Stimulated activated naive B cell treated with anti-CD40 and anti-IgM and Interleukin-4, amounts not matched to agents 10 μg/mL and 1 μg/mL and 100 μg/mL, for 72 hours (primary cell): Measurements from ENCODE around the gene TMEM131L.

Experiments used
- ATAC-seq, 2 donors: fragments of 150-1000 bp; cut with Tn5 transposase; replicated peaks; 2 replicates each; pipeline ENCODE4 v1.10.0; 2021; ENCODE audit warnings: moderate library complexity in 1 of 2
- DNase-seq: peaks from one replicate; pipeline ENCODE4 v3.0.0; 2021
- H3K27ac Mint-ChIP-seq: one replicate; pipeline ENCODE4 v1.8.0; 2022; ENCODE audit warnings: mild to moderate bottlenecking, mixed read lengths
- H3K27me3 Mint-ChIP-seq, 2 donors: one replicate each; pipeline ENCODE4 v1.8.0; 2022; ENCODE audit warnings: mixed read lengths in 2 of 2
- H3K36me3 Mint-ChIP-seq, 2 donors: one replicate each; pipeline ENCODE4 v1.8.0; 2022; ENCODE audit warnings: mixed read lengths in 2 of 2, mild to moderate bottlenecking in 1 of 2
- H3K4me1 Mint-ChIP-seq, 2 donors: one replicate each; pipeline ENCODE4 v1.8.0; 2022; ENCODE audit warnings: mixed read lengths in 2 of 2, mild to moderate bottlenecking in 1 of 2
- H3K4me3 Mint-ChIP-seq, 2 donors: one replicate each; pipeline ENCODE4 v1.8.0; 2022; ENCODE audit warnings: mild to moderate bottlenecking in 2 of 2, mixed read lengths in 2 of 2, moderate library complexity in 1 of 2
- H3K9me3 Mint-ChIP-seq, 2 donors: one replicate each; pipeline ENCODE4 v1.8.0; 2022; ENCODE audit warnings: mixed read lengths in 2 of 2, mild to moderate bottlenecking in 1 of 2

Gene TMEM131L

GRCh38 chr4:153523164-153523796 is 57.1 kb downstream of the TMEM131L start:
- H3K27me3 Mint-ChIP-seq, result no peaks in the 10 kb centered on the region
- no peaks in the 10 kb centered on the region for H3K9me3 Mint-ChIP-seq
- DNase-seq (no peak), ATAC-seq (peak; percentile 6 to 15)
- H3K27ac Mint-ChIP-seq, result peak overlapping the region; percentile 79
- H3K4me1 Mint-ChIP-seq, result peaks cover 78 to 97% of the 10 kb centered on the region in 2 donors
- peak overlapping the region; percentile 68 to 74 for H3K4me3 Mint-ChIP-seq
- peaks cover 17 to 33% of the 10 kb centered on the region in 2 donors for H3K36me3 Mint-ChIP-seq

- H3K4me3 Mint-ChIP-seq, result peak overlapping the region; percentile 68 to 74
- H3K36me3 Mint-ChIP-seq, result peaks cover 16 to 32% of the 10 kb centered on the region in 2 donors
- no peak for ATAC-seq
- DNase-seq, result no peak
- H3K27me3 Mint-ChIP-seq, result no peaks in the 10 kb centered on the region
- peaks cover 78 to 97% of the 10 kb centered on the region in 2 donors for H3K4me1 Mint-ChIP-seq
- H3K9me3 Mint-ChIP-seq, result no peaks in the 10 kb centered on the region
- peak overlapping the region; percentile 79 for H3K27ac Mint-ChIP-seq
Measured at GRCh38 chr4:153523941-153524386, 57.8 kb downstream of the TMEM131L start.

- Mint-ChIP-seq H3K36me3 (peaks cover 16 to 32% of the 10 kb centered on the region in 2 donors), H3K4me1 (peaks cover 77 to 97% of the 10 kb centered on the region in 2 donors), H3K9me3 (no peaks in the 10 kb centered on the region), H3K4me3 (no peak overlapping the region), H3K27me3 (no peaks in the 10 kb centered on the region), H3K27ac (peak overlapping the region; percentile 79)
- no peak for ATAC-seq
- DNase-seq, result no peak
Measured at GRCh38 chr4:153524682-153525081, 58.5 kb downstream of the TMEM131L start.

- Mint-ChIP-seq H3K9me3 (no peaks in the 10 kb centered on the region), H3K4me1 (peaks cover 74 to 95% of the 10 kb centered on the region in 2 donors), H3K36me3 (peaks cover 19 to 28% of the 10 kb centered on the region in 2 donors), H3K4me3 (peak overlapping the region; percentile 62 to 66), H3K27ac (peak overlapping the region; percentile 95), H3K27me3 (no peaks in the 10 kb centered on the region)
- ATAC-seq (peak in 1 of 2 donors; percentile 29), DNase-seq (no peak)
Measured at GRCh38 chr4:153527690-153528089, 61.5 kb downstream of the TMEM131L start.

- peaks cover 19 to 28% of the 10 kb centered on the region in 2 donors for H3K36me3 Mint-ChIP-seq
- peaks cover 69 to 95% of the 10 kb centered on the region in 2 donors for H3K4me1 Mint-ChIP-seq
- H3K27ac Mint-ChIP-seq, result peak overlapping the region; percentile 95
- no peaks in the 10 kb centered on the region for H3K27me3 Mint-ChIP-seq
- ATAC-seq, result peak; percentile 60 to 71
- H3K4me3 Mint-ChIP-seq, result peak overlapping the region; percentile 72 to 75
- H3K9me3 Mint-ChIP-seq, result no peaks in the 10 kb centered on the region
- no peak for DNase-seq
Measured at GRCh38 chr4:153528705-153529485, 62.7 kb downstream of the TMEM131L start.

GRCh38 chr4:153529646-153530045 is 63.5 kb downstream of the TMEM131L start:
- peaks cover 22 to 30% of the 10 kb centered on the region in 2 donors for H3K36me3 Mint-ChIP-seq
- H3K4me1 Mint-ChIP-seq, result peaks cover 67 to 95% of the 10 kb centered on the region in 2 donors
- DNase-seq (no peak), ATAC-seq (no peak)
- H3K27ac Mint-ChIP-seq, result peak overlapping the region; percentile 75
- H3K27me3 Mint-ChIP-seq, result no peaks in the 10 kb centered on the region
- H3K4me3 Mint-ChIP-seq, result peak overlapping the region; percentile 72 to 75
- no peaks in the 10 kb centered on the region for H3K9me3 Mint-ChIP-seq

GRCh38 chr4:153530284-153530999 is 64.3 kb downstream of the TMEM131L start:
- no peak for DNase-seq
- Mint-ChIP-seq H3K36me3 (peaks cover 28 to 37% of the 10 kb centered on the region in 2 donors), H3K4me3 (peak overlapping the region; percentile 72 to 75), H3K27ac (peak overlapping the region; percentile 75), H3K9me3 (no peaks in the 10 kb centered on the region), H3K27me3 (no peaks in the 10 kb centered on the region), H3K4me1 (peaks cover 70 to 95% of the 10 kb centered on the region in 2 donors)
- peak; percentile 32 to 41 for ATAC-seq

- ATAC-seq, result no peak
- Mint-ChIP-seq H3K9me3 (no peaks in the 10 kb centered on the region), H3K4me1 (peaks cover 72 to 97% of the 10 kb centered on the region in 2 donors), H3K4me3 (peak overlapping the region in 1 of 2 donors; percentile 72), H3K27me3 (no peaks in the 10 kb centered on the region), H3K36me3 (peaks cover 31 to 38% of the 10 kb centered on the region in 2 donors), H3K27ac (peak overlapping the region; percentile 75)
- DNase-seq, result no peak
Measured at GRCh38 chr4:153531000-153531358, 64.8 kb downstream of the TMEM131L start.

- Mint-ChIP-seq H3K9me3 (no peaks in the 10 kb centered on the region), H3K4me3 (no peak overlapping the region), H3K27ac (peak overlapping the region; percentile 27), H3K4me1 (peaks cover 70 to 97% of the 10 kb centered on the region in 2 donors), H3K27me3 (no peaks in the 10 kb centered on the region), H3K36me3 (peaks cover 26 to 33% of the 10 kb centered on the region in 2 donors)
- no peak for DNase-seq
- no peak for ATAC-seq
Measured at GRCh38 chr4:153531976-153532626, 65.9 kb downstream of the TMEM131L start.

GRCh38 chr4:153532636-153533035 is 66.5 kb downstream of the TMEM131L start:
- Mint-ChIP-seq H3K36me3 (peaks cover 21 to 29% of the 10 kb centered on the region in 2 donors), H3K27me3 (no peaks in the 10 kb centered on the region), H3K9me3 (no peaks in the 10 kb centered on the region), H3K4me3 (no peak overlapping the region), H3K27ac (no peak overlapping the region), H3K4me1 (peaks cover 67 to 97% of the 10 kb centered on the region in 2 donors)
- no peak for DNase-seq
- no peak for ATAC-seq

GRCh38 chr4:153533387-153533786 is 67.2 kb downstream of the TMEM131L start:
- Mint-ChIP-seq H3K4me3 (no peak overlapping the region), H3K9me3 (no peaks in the 10 kb centered on the region), H3K27ac (no peak overlapping the region), H3K36me3 (peaks cover 17 to 30% of the 10 kb centered on the region in 2 donors), H3K4me1 (peaks cover 65 to 97% of the 10 kb centered on the region in 2 donors), H3K27me3 (no peaks in the 10 kb centered on the region)
- ATAC-seq (no peak), DNase-seq (no peak)

GRCh38 chr4:153534792-153535629 is 68.9 kb downstream of the TMEM131L start:
- H3K9me3 Mint-ChIP-seq, result no peaks in the 10 kb centered on the region
- peak; percentile 27 to 31 for ATAC-seq
- H3K4me1 Mint-ChIP-seq, result peaks cover 51 to 91% of the 10 kb centered on the region in 2 donors
- H3K36me3 Mint-ChIP-seq, result peaks cover 21 to 32% of the 10 kb centered on the region in 2 donors
- no peak for DNase-seq
- H3K27me3 Mint-ChIP-seq, result no peaks in the 10 kb centered on the region
- peak overlapping the region; percentile 82 for H3K27ac Mint-ChIP-seq
- no peak overlapping the region for H3K4me3 Mint-ChIP-seq
